GM13977 (cell line): ENCODE results near the gene RAD51D.
"Not testable (repeated sequence)": the region's sequence is repeated elsewhere in the genome, so short reads cannot be mapped to it uniquely, and the experiment has no call there.

Source experiments
- DNase-seq: peaks from one replicate; pipeline ENCODE4 v3.0.0; 2012; ENCODE audit warnings: low spot score
- in situ Hi-C: fragments of 300-500 bp; cut with MboI; formaldehyde crosslinking; loops from one replicate; pipeline ENCODE4 v1.12.0; 2022; ENCODE audit warnings: low sequenced_read_pairs, low pct_unique_long_range_greater_than_20kb, mixed read lengths, inconsistent platforms; ENCODE audit not compliant: unreplicated experiment
- TF ChIP-seq, protein P1 (sequence below): IDR thresholded peaks from 2 replicates; pipeline ENCODE4 v1.5.1; 2012; ENCODE audit warnings: mild to moderate bottlenecking, control low read depth; ENCODE audit not compliant: insufficient read depth; ENCODE audit errors: extremely low read depth, missing control alignments

Gene RAD51D

DNA sequence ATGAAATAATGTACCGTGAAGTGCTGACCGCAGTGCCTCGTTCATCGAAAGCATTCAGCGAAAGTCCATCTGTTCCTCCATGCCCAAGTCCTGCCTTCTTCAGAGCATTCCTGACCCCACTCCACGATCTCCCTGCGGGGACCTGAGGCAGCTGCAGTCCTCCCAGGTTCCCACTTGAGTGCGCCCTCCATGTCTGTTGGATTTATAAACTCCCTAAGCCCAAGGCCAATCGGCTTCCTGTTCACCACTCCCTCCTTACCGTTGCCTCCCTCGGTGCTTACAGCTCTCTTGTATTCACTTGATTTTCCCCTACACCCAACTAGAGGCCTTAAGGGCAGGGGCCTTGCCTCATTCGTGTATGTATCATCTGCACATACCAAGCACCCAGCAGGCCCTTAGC, 2.8 kb downstream of the RAD51D start:
- TF ChIP-seq, protein P1, sequence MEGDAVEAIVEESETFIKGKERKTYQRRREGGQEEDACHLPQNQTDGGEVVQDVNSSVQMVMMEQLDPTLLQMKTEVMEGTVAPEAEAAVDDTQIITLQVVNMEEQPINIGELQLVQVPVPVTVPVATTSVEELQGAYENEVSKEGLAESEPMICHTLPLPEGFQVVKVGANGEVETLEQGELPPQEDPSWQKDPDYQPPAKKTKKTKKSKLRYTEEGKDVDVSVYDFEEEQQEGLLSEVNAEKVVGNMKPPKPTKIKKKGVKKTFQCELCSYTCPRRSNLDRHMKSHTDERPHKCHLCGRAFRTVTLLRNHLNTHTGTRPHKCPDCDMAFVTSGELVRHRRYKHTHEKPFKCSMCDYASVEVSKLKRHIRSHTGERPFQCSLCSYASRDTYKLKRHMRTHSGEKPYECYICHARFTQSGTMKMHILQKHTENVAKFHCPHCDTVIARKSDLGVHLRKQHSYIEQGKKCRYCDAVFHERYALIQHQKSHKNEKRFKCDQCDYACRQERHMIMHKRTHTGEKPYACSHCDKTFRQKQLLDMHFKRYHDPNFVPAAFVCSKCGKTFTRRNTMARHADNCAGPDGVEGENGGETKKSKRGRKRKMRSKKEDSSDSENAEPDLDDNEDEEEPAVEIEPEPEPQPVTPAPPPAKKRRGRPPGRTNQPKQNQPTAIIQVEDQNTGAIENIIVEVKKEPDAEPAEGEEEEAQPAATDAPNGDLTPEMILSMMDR = no peak
- in situ Hi-C loops = loop anchor here (10.0 to 25.0 kb wide), 2 partner anchors 582 to 705 kb away; no protein-coding TSS in a partner anchor
- no peak for DNase-seq

DNA sequence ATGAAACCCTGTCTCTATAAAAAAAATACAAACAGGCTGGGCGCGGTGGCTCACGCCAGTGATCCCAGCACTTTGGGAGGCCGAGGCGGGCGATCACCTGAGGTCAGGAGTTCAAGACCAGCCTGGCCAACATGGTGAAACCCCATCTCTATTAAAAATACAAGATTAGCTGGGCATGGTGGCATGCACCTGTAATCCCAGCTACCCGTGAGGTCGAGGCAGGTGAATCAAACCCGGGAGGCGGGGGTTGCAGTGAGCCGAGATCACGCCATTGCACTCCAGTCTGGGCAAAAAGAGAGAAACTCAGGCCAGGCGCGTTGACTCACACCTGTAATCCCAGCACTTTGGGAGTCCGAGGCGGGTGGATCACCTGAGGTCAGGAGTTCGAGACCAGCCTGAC, 8.9 kb downstream of the RAD51D start:
- in situ Hi-C loops = loop anchor here (10.0 to 25.0 kb wide), 2 partner anchors 576 to 698 kb away; no protein-coding TSS in a partner anchor
- not testable (repeated sequence) for DNase-seq

DNA sequence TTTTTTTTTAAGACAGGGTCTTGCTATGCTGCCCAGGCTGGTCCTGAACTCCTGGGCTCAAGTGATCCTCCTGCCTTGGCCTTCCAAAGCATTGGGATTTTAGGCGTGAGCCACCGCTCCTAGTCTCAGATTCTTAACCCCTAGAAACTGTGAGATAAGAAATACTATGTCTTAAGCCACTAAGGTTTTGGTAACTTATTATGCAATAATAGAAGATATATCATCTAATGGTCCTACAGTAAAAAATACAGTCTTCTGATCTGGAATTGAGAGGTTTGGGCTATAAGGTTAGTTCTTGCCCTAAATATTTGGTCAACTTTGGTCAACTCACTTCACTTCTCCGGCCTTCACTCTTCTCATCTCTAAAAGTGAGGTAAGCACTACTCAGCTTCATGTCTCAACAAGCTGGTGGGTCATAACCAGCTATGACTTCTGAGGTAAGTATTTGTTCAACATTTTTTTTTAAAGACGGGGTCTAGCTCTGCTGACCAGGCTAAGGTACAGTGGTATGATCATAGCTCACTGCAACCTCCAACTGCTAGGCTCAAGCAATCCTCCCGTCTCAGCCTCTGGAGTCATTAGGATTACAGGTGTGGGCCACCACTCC, 14.7 kb downstream of the RAD51D start:
- in situ Hi-C loops = loop anchor here (10.0 to 25.0 kb wide), 2 partner anchors 110 to 693 kb away; no protein-coding TSS in a partner anchor
- TF ChIP-seq, protein P1 = no peak

DNA sequence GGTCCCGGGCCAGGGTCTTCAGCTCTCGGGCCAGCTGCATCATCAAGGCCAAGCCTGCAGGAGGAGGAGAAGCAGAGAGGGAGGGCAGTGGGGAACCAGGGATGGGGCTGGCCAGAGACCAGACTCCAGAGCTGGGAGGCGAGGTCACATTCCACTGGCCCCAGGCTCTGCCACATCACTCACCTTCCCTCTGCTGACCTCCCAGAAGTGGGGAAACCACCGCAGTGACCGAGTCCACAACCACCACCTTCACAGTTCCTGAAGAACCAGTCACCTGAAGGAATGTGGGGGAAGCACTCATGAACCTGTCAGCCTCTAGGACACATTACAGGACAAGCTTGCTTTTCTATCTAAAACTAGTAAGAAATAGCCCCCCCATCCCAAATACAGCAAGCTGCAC, 16.4 kb downstream of the RAD51D start:
- in situ Hi-C loops = loop anchor here (10.0 to 25.0 kb wide), 2 partner anchors 108 to 691 kb away; no protein-coding TSS in a partner anchor
- TF ChIP-seq, protein P1 = no peak
- DNase-seq = no peak

More for the DNA sequence above, 14.7 kb downstream of the RAD51D start:
- no peak for DNase-seq

DNA sequence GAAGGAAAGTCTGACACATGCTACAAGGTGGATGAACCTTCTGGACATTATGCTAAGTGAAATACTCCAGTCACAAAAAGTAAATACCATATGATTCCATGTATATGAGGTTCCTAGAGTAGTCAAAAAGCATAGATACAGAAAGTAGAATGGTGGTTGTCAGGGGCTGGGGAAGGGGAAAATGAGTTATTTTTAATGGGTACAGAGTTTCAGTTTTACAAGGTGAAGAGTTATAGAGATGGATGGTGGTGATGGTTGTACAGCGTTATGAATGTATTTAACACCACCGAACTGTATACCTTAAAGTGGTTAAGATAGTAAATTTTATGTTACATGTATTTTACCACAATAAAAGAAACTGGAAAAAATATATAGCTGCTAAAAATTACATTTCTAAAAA, 17.9 kb downstream of the RAD51D start:
- TF ChIP-seq, protein P1 = no peak
- no peak for DNase-seq
- in situ Hi-C loops = loop anchor here (10.0 to 25.0 kb wide), 2 partner anchors 107 to 689 kb away; no protein-coding TSS in a partner anchor

DNA sequence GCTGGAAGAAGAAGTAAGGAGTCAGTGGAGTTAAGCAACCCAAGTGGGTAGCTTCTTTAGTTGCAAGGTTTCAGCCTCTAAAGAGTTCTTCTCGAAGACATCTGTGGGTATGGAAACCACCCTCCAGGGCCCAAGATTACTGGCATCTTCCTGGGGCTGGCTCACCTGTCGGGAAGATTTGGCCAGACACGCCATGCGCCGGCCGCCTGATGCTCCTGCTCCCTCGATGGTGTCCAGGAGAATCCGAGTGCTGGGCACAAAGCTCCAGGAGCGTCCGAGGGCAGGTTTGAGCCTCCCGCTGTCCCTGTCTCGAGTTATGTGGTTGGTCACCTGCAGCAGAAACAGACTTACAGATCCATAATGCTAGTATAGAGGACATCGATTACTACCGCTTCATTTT, 18.6 kb downstream of the RAD51D start:
- DNase-seq = no peak
- in situ Hi-C loops = loop anchor here (10.0 to 25.0 kb wide), 2 partner anchors 106 to 689 kb away; no protein-coding TSS in a partner anchor
- TF ChIP-seq, protein P1 = no peak

DNA sequence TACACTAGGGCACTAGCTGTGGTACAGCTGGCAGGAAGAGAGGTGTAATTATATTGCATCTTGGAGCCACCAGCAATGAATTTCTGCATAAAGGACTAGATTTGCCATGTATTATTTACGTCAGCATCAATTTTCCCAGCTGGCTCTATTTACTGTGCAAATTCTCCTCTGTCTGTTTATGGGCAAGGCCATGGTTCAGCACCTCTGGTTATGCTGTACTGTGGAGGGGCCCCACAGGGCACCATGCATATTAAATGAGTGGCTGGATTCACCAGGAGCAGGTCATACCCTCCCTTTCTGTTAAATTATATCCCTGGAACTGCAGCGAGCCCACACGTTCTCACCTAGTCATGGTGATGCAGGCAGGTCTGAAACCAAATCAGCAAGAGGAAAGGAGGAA, 19.8 kb downstream of the RAD51D start:
- in situ Hi-C loops = loop anchor here (10.0 to 25.0 kb wide), 2 partner anchors 105 to 688 kb away; no protein-coding TSS in a partner anchor
- DNase-seq = no peak
- TF ChIP-seq, protein P1 = no peak
